Measurements from ENCODE around the gene PARK7.

DNA sequence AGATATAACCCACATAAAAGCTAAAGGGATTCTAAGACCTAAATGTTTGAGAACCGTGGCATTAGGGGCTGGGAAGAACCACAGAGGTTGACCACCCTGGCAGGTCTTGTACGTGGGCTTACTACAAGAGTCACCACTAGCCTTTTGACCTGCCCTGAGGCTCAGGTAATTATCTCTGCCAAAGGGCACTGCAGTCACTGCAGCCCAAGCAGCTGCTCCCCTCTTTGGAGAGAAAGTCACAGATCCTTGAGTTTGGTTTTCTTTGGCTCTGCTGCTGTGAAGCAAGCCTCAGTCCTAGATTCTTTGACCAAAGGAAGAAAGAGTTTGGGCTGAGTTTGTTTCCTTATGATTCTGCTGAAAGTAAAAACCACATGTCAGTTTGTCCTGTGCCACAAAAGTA is 11.6 kb downstream of the PARK7 start:
- TF ChIP-seq, protein P1, sequence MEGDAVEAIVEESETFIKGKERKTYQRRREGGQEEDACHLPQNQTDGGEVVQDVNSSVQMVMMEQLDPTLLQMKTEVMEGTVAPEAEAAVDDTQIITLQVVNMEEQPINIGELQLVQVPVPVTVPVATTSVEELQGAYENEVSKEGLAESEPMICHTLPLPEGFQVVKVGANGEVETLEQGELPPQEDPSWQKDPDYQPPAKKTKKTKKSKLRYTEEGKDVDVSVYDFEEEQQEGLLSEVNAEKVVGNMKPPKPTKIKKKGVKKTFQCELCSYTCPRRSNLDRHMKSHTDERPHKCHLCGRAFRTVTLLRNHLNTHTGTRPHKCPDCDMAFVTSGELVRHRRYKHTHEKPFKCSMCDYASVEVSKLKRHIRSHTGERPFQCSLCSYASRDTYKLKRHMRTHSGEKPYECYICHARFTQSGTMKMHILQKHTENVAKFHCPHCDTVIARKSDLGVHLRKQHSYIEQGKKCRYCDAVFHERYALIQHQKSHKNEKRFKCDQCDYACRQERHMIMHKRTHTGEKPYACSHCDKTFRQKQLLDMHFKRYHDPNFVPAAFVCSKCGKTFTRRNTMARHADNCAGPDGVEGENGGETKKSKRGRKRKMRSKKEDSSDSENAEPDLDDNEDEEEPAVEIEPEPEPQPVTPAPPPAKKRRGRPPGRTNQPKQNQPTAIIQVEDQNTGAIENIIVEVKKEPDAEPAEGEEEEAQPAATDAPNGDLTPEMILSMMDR (conservative IDR thresholded peaks at IDR 0.05; ENCODE audit: low read length): no peak
- no peak for TF ChIP-seq EZH2phosphoT487 (IDR thresholded peaks at IDR 0.05; ENCODE audit: borderline replicate concordance, low read depth, low read length)
